RKO (cell line): ENCODE measurements around the gene KRTAP1-1.
"Not testable (repeated sequence)": the region's sequence is repeated elsewhere in the genome, so short reads cannot be mapped to it uniquely, and the experiment has no call there.

ENCODE experiments used
- DNase-seq: peaks from one replicate; pipeline ENCODE4 v3.0.0-alpha.2; 2016; ENCODE audit warnings: low spot score

Gene KRTAP1-1

GRCh38 chr17:41055130-41055529 lies 13.9 kb upstream of the KRTAP1-1 start, which contains the start of gene KRTAP2-2:
KRTAP2-2 (minus strand) TSS chr17:41055230; CDS start chr17:41055211, 19 bp downstream.
- DNase-seq, result not testable (repeated sequence)

DNA sequence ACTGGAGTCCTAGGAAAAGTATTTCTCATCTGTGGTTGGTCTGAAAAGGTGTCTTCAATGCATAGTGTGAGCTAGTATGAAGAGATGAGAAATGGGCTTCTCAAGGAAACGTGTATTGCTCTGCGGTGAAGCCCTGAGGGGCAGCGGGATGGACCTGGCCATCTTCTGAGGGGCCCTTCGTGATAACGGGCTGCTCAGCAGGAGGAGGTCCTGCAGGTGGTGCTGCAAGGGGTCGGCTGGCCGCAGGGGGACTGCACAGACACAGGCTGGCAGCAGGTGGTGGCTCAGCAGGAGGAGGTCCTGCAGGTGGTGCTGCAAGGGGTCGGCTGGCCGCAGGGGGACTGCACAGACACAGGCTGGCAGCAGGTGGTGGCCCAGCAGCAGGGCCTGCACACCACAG lies 13.3 kb upstream of the KRTAP1-1 start:
- not testable (repeated sequence) for DNase-seq

DNA sequence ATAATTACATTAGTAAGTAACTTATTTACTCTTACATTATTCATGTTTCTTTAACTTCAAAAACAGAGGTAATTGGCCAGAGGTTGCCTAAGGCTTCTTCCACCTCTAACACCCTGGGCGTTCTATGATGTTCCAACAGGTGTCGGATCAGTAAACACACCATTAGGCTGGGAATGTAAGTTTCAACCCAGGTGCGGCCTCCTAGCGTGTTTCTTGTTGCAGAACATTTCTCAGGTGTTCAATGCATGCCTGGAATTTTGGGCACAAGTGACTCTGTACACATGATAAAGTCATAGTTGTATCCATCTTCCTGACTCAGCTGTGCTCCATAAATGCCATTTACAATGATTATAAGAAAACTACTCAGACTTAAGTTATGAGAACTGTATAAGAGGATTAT lies 12.8 kb upstream of the KRTAP1-1 start:
- no peak for DNase-seq

DNA sequence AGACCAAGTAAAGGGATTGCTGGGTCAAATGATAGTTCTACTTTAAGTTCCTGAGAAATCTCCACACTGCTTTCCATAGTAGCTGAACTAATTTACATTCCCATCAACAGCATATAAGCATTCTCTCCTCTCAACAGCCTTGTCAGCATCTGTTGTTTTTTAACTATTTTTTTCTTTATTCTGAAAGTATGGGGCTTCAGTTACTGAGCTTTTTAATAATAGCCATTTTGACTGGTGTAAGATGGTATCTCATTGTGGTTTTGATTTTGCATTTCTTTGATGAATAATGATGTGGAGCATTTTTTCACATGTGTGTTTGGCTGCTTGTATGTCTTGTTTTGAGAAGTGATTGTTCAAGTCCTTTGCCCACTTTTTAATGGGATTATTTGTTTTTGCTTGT lies 11.3 kb upstream of the KRTAP1-1 start:
- DNase-seq, result no peak

GRCh38 chr17:41049110-41049509 lies 7.9 kb upstream of the KRTAP1-1 start:
- peak; percentile 56 for DNase-seq

DNA sequence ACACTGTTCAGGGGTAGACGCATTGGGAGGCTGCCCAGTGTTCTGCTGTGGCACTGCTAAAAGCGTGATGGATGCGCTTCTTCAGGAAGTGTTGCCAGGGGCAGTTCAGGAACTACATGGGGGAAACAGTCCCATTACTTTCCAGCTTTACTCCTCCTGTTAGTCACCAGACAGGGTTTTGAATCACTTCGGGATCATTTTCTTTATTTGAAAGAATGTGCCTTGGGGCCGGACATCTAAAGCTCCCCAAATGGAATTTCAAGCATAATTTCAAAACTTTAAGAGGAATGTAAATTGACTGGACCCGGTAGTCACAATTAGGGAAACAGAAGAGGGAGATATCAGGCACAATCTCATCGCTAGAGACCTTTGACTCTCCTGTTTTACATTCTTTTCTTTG lies 7.2 kb upstream of the KRTAP1-1 start:
- no peak for DNase-seq

DNA sequence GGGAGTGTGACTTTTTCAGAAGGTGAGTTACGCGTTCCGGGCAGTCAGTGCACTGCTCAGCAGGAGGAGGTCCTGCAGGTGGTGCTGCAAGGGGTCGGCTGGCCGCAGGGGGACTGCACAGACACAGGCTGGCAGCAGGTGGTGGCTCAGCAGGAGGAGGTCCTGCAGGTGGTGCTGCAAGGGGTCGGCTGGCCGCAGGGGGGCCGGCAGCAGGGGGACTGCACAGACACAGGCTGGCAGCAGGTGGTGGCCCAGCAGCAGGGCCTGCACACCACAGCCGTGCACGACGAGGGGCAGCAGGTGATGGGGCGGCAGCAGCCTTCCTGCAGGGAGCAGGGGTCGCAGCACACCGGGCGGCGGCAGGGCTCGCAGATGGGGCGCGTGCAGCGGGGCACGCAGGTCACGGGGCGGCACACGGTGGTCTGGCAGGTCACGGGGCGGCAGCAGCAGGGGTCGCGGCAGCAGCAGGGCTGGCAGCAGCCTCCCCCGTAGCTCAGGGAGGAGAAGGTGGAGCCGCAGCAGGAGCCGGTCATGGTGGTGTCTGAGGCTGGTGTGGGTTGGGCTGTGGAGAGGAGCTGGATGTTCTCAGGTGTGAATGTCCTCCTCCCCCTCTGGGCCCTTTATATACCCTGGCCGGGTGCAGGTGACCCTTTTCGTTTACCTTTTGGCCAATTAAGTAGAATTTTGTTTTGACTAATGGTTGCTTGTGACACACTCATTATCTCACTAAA lies 5.7 kb upstream of the KRTAP1-1 start, which contains the start of gene KRTAP2-1:
Gene KRTAP2-1 (minus strand): TSS at position 582 of the 731 bp plus-strand sequence. CDS start 49 bp downstream, at position 533.
- not testable (repeated sequence) for DNase-seq

DNA sequence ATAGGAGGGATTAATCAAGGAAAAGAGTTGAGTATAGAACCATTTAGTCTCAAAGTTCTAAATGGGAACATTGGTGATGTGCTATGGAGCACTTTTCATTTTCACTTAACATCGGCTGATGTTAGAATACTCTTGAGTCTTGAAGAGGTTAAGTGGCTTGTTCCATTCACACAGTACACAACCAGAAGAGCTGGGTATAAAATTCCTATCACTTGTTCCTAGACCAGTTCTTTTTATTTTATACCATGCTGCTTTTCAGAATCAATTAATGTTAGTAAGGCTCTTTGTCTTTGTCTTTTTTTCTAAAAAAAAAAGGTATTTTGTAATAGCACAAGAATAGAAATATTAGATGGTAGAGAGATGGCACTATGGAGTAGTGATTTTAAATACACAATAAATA lies 1.7 kb upstream of the KRTAP1-1 start:
- DNase-seq, result no peak

GRCh38 chr17:41037853-41038350 lies 3.3 kb downstream of the KRTAP1-1 start:
- DNase-seq, result no peak

- DNase-seq, result not testable (repeated sequence)
These were observed 6.8 kb downstream of the KRTAP1-1 start, which contains the start of gene KRTAP1-3 for GRCh38 chr17:41034346-41034935. KRTAP1-3 (minus strand) TSS chr17:41034874; CDS start chr17:41034821, 53 bp downstream.

DNA sequence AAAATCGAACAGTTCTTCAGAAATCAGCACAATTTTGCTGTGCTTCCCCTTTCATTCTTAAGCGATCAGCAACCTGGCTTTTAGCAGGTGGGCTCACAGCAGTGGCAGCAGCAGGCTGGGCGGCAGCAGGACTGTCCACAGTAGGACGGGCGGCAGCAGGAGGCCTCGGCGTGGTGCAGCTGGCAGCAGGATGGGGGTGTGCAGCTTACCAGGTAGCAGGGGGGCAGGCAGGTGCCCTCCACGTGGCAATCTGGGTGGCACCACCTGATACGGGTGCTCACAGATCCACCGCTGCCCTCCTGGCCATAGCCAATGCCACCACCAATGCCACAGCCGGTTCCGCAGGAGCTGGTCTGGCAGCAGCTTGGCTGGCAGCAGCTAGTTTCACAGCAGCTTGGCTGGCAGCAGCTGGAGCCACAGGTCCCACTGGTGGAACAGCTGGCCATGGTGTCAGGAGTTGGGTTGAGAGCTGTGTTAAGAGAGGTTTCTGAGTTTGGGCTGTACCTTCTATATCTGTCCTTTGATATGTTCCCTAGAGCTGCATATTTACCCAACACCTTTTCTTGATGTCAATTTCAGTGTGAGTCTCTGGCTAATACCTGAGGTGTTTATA lies 11.5 kb downstream of the KRTAP1-1 start, which contains the start of gene KRTAP1-4:
Gene KRTAP1-4 (minus strand): TSS at position 563 of the 613 bp plus-strand sequence. CDS start 117 bp downstream, at position 446.
- no peak for DNase-seq

DNA sequence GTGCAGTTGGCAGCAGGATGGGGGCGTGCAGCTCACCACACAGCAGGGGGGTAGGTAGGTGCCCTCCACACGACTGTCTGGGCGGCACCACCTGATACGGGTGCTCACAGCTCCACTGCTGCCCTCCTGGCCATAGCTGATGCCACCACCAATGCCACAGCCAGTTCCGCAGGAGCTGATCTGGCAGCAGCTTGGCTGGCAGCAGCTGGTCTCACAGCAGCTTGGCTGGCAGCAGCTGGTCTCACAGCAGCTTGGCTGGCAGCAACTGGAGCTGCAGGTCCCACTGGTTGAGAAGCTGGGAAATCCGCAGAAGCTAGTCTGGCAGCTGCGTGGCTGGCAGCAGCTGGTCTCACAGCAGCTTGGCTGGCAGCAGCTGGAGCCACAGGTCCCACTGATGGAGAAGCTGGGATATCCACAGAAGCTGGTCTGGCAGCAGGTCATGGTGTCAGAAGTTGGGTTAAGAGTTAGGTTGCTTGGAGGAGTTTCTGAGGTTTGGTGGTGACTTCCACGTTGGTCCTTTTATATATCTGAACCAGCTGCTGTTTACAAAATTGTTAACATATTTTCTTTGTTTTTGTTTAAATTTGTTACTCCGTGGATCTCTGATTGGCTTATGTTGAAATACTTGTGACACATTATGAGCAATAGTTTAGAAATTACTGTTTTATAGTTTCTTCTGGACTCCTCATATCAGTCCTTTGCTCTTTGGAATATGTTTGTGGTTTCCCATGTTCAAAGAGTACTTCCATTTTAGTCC lies 14.4 kb downstream of the KRTAP1-1 start, which contains the start of gene KRTAP1-5:
Gene KRTAP1-5 (minus strand): TSS at position 494 of the 757 bp plus-strand sequence. CDS start 53 bp downstream, at position 441.
- DNase-seq, result peak; percentile 14

- no peak for DNase-seq
These were observed 16.6 kb downstream of the KRTAP1-1 start for GRCh38 chr17:41024697-41025096.

- no peak for DNase-seq
These were observed 20.9 kb downstream of the KRTAP1-1 start for GRCh38 chr17:41020336-41020735.

DNA sequence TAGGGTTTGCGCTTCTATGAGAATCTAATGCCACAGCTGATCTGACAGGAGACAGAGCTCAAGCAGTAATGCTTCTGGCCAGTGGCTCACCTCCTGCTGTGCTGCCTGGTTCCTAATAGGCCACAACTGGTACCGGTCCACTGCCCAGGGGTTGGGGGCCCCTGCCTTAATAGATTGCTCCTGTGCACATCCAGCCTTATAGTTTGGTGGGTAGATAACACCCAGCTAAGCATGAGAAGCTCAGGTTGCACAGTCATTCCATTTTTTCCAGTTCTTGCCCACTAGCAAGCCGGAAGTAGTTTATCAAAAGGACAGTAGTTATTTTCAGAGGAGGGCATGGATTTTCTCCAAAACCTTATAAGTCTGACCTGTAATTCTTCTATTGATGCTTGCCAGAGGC lies 21.8 kb downstream of the KRTAP1-1 start:
- DNase-seq, result no peak

DNA sequence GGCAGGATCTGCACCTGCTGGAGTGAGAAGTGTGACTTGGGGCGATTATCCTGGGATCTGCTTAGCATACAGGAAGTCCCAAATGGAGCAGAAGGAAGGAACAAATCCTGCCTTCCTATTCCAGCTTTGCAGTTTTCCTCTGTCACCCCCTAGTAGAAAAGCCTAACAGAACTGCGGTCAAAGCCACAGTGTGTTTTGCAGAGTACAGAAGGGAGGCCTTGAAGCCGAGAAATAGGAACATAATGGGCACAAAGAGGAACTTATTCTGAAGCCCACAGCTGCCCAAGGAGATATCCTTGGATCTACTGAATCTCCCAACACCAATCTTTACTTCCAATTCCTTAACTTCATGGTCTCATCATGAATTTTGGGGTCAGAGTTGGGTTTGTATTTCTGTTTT lies 22.7 kb downstream of the KRTAP1-1 start:
- DNase-seq, result no peak

DNA sequence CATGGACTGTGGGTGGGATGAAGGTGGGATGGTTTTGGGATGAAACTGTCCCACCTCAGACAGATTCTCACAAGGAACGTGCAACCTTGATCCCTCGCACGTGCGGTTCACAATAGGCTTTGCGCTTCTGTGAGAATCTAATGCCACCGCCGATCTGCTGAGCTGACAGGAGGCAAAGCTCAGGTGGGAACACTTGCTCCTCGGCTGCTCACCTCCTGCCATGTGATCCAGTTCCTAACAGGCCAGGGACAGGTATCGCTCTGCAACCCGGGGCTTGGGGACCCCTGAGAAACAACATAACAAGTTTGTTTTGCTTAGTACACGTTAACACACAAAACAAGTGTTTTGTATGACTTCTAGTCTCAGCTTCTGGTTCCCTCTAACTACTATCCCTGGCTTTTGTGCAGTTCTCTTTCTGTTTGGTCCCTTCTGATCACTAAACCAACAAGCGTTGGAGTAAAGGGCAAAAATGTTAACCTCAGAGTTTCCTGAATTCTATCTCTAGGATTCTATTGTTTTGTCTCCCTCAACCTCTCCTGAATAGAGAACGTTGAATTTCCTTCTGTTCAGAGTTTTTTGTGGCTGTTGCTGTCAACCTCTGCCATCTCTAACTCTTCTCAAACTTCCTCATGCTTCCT lies 24.6 kb downstream of the KRTAP1-1 start:
- DNase-seq, result no peak

- no peak for DNase-seq
These were observed 25.8 kb downstream of the KRTAP1-1 start for GRCh38 chr17:41015454-41015853.

DNA sequence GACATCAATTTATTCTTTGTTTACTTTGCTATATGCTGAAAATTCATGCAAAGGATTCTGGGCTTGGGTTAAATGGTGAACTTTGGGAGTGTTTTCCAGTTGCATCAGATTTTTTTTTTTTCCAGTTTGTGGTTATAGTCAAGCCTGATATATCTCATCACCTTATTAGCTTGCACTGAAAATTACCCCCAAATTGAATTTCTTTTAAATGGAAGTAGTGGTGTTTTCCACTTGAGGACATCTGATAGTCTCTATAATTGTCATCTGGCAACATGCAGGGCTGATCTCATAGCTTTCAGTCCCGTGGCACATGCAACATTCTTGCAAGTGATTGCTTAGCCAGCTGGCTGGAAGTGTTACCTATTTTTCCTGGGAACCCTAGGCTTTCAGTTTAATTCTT lies 27.6 kb downstream of the KRTAP1-1 start:
- no peak for DNase-seq

- peak; percentile 18 for DNase-seq
These were observed 28.1 kb downstream of the KRTAP1-1 start for GRCh38 chr17:41013181-41013580.
